ENCODE results near the gene VTA1.
"Not testable (repeated sequence)": the region's sequence is repeated elsewhere in the genome, so short reads cannot be mapped to it uniquely, and the experiment has no call there.

VTA1 gene

GRCh38 chr6:142172758-142173157, 25.7 kb downstream of the VTA1 start:
- DNase-seq, result no peak

- no peak for DNase-seq
Observed at GRCh38 chr6:142173980-142174379, 26.9 kb downstream of the VTA1 start.

- DNase-seq, result no peak
Observed at GRCh38 chr6:142174703-142175102, 27.6 kb downstream of the VTA1 start.

GRCh38 chr6:142178129-142178528, 31.1 kb downstream of the VTA1 start:
- no peak for DNase-seq

GRCh38 chr6:142182004-142182403, 34.9 kb downstream of the VTA1 start:
- DNase-seq, result no peak

GRCh38 chr6:142183351-142183750, 36.3 kb downstream of the VTA1 start:
- no peak for DNase-seq

GRCh38 chr6:142184307-142184706, 37.2 kb downstream of the VTA1 start:
- DNase-seq, result no peak

- DNase-seq, result no peak
Observed at GRCh38 chr6:142185641-142186040, 38.6 kb downstream of the VTA1 start.

GRCh38 chr6:142187209-142187608, 40.1 kb downstream of the VTA1 start:
- DNase-seq, result no peak

- not testable (repeated sequence) for DNase-seq
Observed at GRCh38 chr6:142188341-142188740, 41.3 kb downstream of the VTA1 start.

- no peak for DNase-seq
Observed at GRCh38 chr6:142189057-142189456, 42.0 kb downstream of the VTA1 start.

- no peak for DNase-seq
Observed at GRCh38 chr6:142192343-142192742, 45.3 kb downstream of the VTA1 start.

GRCh38 chr6:142193621-142194020, 46.6 kb downstream of the VTA1 start:
- DNase-seq, result no peak

- DNase-seq, result no peak
Observed at GRCh38 chr6:142195862-142196541, 48.9 kb downstream of the VTA1 start.

- no peak for DNase-seq
Observed at GRCh38 chr6:142200846-142201628, 54.0 kb downstream of the VTA1 start.

- DNase-seq, result peak; percentile 49
Observed at GRCh38 chr6:142207265-142207877, 60.3 kb downstream of the VTA1 start.

- no peak for DNase-seq
Observed at GRCh38 chr6:142210606-142211005, 63.5 kb downstream of the VTA1 start.

GRCh38 chr6:142213402-142213801, 66.3 kb downstream of the VTA1 start:
- no peak for DNase-seq

GRCh38 chr6:142218446-142218845, 71.4 kb downstream of the VTA1 start:
- DNase-seq, result no peak

- no peak for DNase-seq
Observed at GRCh38 chr6:142222022-142222421, 75.0 kb downstream of the VTA1 start.

GRCh38 chr6:142223938-142224337, 76.9 kb downstream of the VTA1 start:
- no peak for DNase-seq

GRCh38 chr6:142225115-142225514, 78.1 kb downstream of the VTA1 start:
- no peak for DNase-seq

GRCh38 chr6:142225552-142225951, 78.5 kb downstream of the VTA1 start:
- DNase-seq, result no peak

GRCh38 chr6:142226731-142227130, 79.7 kb downstream of the VTA1 start:
- DNase-seq, result no peak

All from CD4-positive, alpha-beta T cell treated with Interleukin-6 for 4 hours (primary cell).